ENCODE measurements around the gene OR7C2.

GRCh38 chr19:14957464-14957863 is 16.2 kb downstream of the OR7C2 start:
- TF ChIP-seq CTCF (IDR thresholded peaks at IDR 0.05 in 2 of 3, conservative IDR thresholded peaks at IDR 0.05 in 1 of 3; ENCODE audit: borderline replicate concordance in 1 of 3, insufficient read depth in 1 of 3, low read depth in 2 of 3, low read length in 2 of 3) (no peak), REST (IDR thresholded peaks at IDR 0.05; ENCODE audit: low read depth) (no peak), EZH2 (IDR thresholded peaks at IDR 0.05) (no peak), EGR1 (IDR thresholded peaks at IDR 0.05; ENCODE audit: low read depth) (no peak), POLR2A (IDR thresholded peaks at IDR 0.05; ENCODE audit: borderline replicate concordance, extremely low read depth, insufficient read depth, insufficient read length) (no peak), EZH2phosphoT487 (IDR thresholded peaks at IDR 0.05; ENCODE audit: borderline replicate concordance) (no peak), POLR2AphosphoS5 (IDR thresholded peaks at IDR 0.05; ENCODE audit: low read depth, low read length) (no peak)
